GM04503 (cell line): Measurements from ENCODE around the gene TDRD9.
A peak's percentile ranks its signal among the peaks of the same experiment; 100 is the strongest.
"Not testable (repeated sequence)": the region's sequence is repeated elsewhere in the genome, so short reads cannot be mapped to it uniquely, and the experiment has no call there.

Source experiments
- DNase-seq: peaks from one replicate; pipeline ENCODE4 v3.0.0-alpha.2; 2012; ENCODE audit warnings: low read depth

Gene TDRD9

DNA sequence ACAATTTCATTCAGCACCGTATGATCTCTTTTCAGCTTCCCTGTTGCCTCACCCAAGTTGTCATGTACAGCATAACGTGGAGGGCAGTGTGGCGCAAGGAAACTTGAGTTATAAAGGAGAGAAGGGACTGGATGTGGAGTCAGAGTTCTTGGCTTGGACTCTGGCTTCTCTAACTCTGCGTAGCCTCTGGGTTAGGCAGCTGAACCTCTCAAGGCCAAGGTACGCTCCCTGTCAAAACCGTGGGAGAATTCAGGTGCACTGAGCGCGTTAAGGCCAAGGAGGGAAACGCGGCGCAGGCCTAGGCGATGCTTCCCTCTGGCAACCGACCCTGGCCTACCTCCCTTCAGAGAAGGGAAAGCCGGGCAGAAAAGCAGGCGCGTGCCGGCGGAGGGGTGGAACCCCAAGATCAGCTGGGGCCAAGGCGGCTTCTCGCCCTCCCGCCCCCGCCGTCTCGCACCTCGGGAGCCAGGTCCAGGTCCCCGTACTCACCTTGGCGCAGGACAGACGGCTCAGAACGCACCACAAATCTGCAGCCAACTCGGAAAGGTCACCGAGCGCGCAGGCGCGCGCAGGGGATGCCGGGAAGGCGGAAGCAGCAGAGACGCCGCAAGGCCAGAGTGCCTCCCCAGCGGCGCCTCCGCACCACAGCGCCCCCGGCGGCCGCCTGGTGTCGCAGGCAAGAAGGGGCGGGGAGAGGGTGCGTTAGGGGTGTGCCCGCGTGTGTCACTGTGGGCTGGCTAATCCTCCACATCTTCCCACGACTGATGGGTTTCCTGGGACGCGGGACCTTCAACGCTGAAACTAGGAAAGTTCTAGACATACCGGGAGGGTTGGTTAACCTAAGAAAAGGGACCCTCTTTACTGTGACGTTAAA lies 7.0 kb upstream of the TDRD9 start:
- DNase-seq: peak; percentile 62

- DNase-seq: not testable (repeated sequence)
These were observed 6.4 kb upstream of the TDRD9 start for GRCh38 chr14:103921855-103922200.

GRCh38 chr14:103923863-103924262 lies 4.4 kb upstream of the TDRD9 start:
- DNase-seq: no peak

DNA sequence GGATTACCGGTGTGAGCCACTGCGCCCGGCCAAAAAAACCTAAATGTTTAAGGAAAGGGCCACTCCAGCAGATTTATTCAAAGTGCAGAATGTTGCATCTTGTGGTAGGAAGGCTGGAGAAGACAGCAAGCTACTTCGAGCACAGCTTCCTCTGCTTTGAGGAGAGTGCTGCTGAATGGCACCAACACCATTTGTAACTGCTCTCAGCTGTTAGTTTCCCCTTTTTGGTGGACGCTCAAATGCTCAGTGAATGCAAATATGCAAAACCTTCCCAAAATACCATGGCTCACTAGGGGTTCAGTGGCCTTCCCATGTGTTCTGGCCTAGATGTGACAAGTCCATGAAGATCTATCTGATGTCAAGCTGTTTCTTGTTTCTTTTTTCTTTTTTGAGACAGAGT lies 2.9 kb upstream of the TDRD9 start:
- no peak for DNase-seq

- no peak for DNase-seq
These were observed 690 bp upstream of the TDRD9 start for GRCh38 chr14:103927566-103927965.

GRCh38 chr14:103930051-103930604 lies 1.9 kb downstream of the TDRD9 start:
- DNase-seq: no peak

DNA sequence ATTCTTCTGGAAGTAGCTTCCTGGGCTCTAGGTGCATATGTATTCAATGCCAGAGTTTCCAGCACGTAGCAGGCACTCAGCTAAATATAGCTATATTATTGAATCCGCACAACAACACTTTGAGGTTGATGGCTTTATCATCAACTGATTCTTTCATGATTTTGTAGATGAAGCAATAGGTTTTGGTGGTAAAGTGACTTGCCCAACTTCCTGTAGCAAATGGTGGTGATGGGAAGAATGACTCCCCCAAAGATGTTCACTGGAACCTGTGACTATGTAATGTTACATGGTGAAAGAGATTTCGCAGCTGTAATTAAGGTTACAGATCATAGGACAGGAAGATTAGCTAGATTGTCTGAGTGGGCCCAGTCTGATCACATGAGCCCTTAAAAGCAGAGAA lies 3.2 kb downstream of the TDRD9 start:
- DNase-seq: no peak

DNA sequence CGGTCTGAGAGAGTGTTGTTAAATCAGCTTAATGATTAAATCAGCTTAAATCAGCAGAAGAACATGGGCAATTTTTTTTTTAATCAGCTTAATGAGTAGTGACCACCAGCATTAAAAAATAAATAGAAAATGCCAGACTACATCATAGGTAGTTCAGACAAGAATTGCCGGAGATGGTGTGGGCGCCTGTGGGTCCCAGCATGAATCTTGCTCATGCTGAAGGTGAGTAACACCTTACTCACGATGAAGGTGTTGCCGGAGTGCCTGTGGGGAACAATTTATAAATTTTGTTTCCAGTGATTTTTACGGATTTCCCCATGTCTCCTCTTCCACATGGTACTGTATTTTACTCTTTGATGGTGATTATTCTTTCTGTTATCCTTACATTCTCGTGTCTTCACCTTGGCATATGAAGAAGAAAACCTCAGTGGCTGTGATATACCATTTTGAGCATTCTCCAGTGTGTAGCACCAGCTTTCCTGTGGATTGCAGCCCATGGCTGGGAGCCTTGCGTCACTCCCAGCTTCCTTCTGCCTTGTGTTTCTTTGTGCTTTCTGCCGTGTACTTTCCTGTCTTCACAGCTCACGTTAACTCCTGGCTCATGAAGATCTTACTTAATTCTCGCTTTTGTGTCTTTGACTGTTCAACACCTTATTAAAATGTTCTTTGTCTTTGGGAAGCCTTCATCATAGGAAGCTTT lies 4.7 kb downstream of the TDRD9 start:
- DNase-seq: no peak

DNA sequence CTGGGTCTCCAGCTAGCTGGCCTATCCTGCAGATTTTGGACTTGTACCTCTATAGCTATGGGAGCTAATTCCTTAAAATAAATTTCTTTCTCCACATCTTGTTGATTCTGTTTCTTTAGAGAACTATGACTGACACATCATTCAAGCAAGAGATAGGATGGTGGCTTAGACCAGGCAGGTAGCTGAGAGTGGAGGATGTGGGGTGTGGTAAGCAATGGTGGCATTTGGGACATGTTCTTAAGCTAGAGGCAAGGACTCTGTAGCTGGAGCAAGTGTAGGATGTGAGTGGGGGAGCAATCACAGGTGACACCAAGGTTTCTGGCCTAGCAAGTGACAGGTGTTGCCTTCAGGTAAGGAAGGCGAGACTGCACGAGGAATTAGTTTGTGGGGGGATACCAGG lies 6.8 kb downstream of the TDRD9 start:
- no peak for DNase-seq

DNA sequence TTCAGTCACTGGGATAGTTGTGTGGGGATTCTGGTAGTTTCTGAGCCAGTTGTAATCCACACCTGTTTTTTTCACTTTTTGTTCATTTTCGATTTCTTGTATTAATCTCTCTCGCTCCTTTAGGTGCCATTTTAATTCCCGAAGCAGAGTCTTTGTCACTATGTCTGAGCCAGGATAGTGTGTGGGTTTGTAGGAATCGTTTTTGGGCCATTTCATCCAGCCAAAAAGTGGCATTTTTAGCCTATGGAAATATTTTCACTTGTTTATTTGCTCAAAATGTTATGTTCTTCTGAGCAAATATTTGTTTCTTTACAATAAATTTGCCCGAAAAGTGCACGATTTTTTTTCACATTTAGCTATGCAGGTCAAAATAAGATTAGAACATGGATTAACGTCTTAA lies 13.2 kb downstream of the TDRD9 start:
- DNase-seq: no peak

DNA sequence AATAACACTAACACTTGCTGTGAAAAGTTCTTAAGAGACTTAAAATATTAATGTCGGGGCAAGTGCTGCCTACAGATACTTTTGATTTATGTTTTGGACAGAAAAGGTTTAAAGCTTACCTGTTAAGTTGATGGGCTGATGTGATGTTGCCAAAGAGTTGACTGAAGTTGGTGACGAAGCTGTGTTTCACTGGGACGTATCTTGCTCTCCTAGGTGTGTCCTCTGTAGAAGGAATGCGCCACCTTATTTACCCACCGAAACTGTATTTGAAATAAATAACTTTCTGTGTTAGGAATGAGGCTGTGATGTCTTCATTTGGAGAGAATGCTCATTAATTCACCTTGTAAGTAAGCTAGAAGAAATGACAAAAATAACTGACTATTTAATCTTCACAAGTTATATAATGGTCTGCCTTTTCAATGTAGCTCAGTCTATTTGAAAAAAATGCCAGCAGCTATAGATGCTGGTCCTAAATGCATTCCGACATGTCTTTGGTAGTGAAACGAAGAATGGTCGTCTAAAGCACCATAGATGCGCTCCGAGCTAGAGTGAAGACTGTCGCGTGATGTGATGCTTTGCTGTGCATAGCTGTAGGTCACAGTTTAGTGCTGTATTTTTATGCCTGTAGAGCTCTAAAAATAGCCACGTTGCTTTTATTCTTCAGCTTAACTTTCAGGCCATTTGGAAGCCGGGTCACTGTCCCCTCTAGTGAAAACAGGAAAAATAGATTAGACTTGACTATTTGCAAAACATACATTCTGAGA lies 13.9 kb downstream of the TDRD9 start, which contains the start of gene RD3L:
Gene RD3L, minus strand, starts transcription at position 557 of the 764 bp plus-strand sequence. CDS start 834 bp downstream, outside the sequence.
- no peak for DNase-seq

GRCh38 chr14:103943673-103944072 lies 15.4 kb downstream of the TDRD9 start:
- DNase-seq: no peak

GRCh38 chr14:103946975-103947374 lies 18.7 kb downstream of the TDRD9 start:
- no peak for DNase-seq

DNA sequence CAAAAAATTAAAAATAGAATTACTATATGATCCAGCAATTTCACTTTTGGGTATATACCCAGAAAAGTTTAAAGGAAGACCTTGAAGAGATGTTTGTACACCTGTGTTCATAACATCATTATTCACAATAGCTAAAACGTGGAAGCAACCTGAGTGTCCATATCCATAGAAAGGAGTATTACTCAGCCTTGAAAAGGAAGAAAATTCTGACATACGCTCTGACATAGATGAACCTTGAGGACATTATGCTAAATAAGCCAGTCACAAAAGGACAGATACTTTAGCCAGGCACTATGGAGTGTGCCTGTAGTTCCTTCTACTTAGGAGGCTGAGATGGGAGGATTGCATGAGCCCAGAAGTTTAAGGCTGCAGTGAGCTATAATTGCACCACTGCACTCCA lies 20.2 kb downstream of the TDRD9 start:
- DNase-seq: no peak

DNA sequence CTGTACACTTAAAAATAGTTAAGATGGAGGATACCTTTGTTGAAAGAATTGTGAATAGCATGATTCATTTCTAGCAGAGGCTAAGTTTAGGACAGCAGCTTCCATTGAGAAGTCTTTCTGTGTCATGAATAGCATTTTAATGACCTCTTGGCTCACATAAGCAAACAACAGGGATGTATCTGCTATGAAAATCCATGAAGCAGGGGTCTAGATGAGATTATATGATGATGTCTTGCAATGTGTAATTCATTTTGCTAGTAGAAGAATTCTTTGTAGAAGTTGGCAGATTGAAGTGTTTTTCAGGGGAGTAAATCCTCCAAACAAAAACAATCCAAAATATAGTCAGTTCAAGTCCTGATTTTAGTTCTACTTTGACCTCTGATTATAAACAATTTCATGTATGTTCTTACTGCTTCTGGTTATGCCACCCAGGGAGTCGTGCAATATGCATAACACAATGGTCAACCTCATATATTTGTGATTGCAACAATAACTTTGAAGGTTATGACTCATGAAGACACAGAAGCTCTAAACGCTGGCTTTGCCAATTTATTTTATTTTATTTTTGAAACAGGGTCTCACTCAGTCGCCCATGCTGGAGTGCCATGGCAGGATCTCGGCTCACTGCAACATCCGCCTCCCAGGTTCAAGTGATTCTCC lies 21.0 kb downstream of the TDRD9 start:
- DNase-seq: no peak

GRCh38 chr14:103960457-103961055 lies 32.3 kb downstream of the TDRD9 start:
- no peak for DNase-seq

DNA sequence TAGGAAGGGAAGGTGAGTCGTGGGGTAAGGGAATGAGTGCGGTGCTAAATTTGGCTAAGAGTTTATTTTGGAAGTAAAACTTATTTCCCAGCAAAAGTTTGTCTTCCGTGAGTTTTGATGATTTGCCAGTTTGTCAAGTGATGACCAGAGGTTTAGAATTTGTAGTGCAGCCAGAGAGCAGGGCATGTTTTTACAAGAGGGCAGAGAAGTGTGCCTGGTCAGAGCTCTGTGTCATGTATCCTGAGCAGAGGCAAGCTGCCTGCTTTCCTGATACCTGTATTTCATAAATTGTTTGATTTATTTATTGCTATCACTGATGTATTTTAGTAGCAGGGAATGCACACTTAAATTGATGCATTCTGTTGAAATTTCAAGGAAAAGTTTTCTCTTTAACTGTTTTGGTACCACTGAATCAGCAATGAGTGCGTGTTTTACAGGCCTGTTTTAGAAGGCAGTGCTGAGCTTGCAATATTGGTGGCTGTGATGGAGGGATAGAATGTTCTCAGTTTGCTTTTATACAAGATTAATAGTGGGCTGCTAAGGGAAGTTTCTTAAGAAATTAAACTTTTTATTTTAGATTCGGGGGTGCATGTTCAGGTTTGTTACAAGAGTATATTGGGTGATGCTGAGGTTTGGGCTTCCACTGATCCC lies 33.8 kb downstream of the TDRD9 start:
- no peak for DNase-seq

DNA sequence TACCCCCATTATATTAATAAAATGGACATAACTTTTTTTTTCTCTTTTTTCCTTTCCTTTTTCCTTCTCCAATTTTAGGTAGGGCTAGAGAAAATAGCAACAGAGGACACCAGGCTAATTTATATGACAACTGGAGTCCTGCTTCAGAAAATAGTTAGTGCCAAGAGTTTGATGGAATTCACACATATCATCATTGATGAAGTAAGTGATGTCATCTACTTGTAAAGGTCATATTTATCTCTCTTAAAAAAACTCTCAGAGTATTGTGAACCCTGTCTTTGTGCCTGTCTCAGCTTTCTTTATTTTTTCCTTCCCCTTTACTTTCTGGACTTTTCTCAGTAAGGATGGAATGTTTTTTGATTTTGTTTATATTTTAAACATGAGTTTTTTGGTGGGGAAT lies 38.4 kb downstream of the TDRD9 start:
- DNase-seq: no peak

DNA sequence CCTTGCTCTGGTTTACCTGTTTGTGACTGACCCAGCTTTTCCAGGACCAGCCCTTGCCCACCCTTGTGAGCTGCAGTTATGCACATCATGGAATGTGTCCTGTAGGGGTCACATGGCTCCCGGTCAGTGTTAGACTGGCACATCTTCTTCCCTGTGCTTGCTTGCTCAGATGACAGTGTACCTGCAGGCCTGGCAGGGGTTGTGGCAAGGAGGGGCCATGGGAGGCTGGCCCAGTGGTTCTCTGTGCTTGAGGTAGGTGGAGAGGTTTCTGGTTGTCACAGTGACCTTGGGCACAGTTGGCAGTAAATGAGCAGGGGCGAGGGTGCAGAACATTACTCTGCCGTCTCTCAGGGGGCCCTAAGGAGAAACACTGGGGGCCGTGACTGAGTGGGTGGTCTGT lies 41.7 kb downstream of the TDRD9 start:
- no peak for DNase-seq

- no peak for DNase-seq
These were observed 45.1 kb downstream of the TDRD9 start for GRCh38 chr14:103973354-103973753.

DNA sequence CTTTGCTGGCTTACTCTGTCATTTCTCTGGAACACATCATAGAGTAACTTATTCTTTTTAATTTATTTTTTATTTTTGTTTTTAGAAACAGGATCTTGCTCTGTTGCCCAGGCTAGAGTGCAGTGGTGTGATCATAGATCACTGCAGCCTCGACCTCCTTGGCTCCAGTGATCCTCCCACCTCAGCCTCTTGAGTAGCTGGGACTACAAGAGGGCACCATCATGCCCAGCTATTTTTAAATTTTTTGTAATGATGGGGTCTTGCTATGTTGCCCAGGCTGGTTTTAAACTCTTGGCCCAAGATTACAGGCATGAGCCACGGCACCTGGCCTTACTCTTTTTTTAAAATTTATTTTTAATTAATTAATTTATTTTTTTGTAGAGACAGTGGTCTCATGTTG lies 46.3 kb downstream of the TDRD9 start:
- DNase-seq: no peak
